Fibroblast of lung (primary cell): ENCODE measurements around the gene PRICKLE1. TPM values are rescaled to one million over a fixed set of nuclear protein-coding genes. Genes with fewer than 3 reads are reported as not detected.

Experiments
- DNase-seq, 2 donors: peaks; one replicate each; pipeline versions ENCODE4 v3.0.0 to v3.0.0-alpha.2; 2010; ENCODE audit warnings: low read depth in 2 of 2
- H2AFZ ChIP-seq: 2 replicates; pipeline ENCODE4 v1.5.1; 2012; ENCODE audit warnings: low read length, control low read depth, inconsistent platforms
- H3K27ac ChIP-seq: 2 replicates; pipeline ENCODE4 v1.5.1; 2011; ENCODE audit warnings: low read length, control low read depth; ENCODE audit not compliant: insufficient read depth
- H3K27me3 ChIP-seq: 2 replicates; pipeline ENCODE4 v1.5.1; 2011; ENCODE audit warnings: mild to moderate bottlenecking, low read length; ENCODE audit not compliant: control insufficient read depth, insufficient read depth
- H3K36me3 ChIP-seq: 2 replicates; pipeline ENCODE4 v1.5.1; 2011; ENCODE audit warnings: low read length; ENCODE audit not compliant: control insufficient read depth, insufficient read depth
- H3K4me1 ChIP-seq: 2 replicates; pipeline ENCODE4 v1.5.1; 2011; ENCODE audit warnings: low read length; ENCODE audit not compliant: control insufficient read depth, insufficient read depth; ENCODE audit errors: extremely low read depth
- H3K4me2 ChIP-seq: 2 replicates; pipeline ENCODE4 v1.5.1; 2011; ENCODE audit warnings: low read length, control low read depth; ENCODE audit not compliant: insufficient read depth; ENCODE audit errors: extremely low read depth
- H3K4me3 ChIP-seq, 4 experiments: fragments of 200-600 bp in 1 of 4; sonication (generic) in 1 of 4; replicated peaks in 1 of 4; 2 replicates each; pipeline ENCODE4 v1.5.1; 2011 to 2016; ENCODE audit warnings: low read length in 4 of 4, low read depth in 3 of 4, mild to moderate bottlenecking in 3 of 4, control low read depth in 2 of 4, inconsistent platforms in 1 of 4, mixed read lengths in 1 of 4; ENCODE audit not compliant: insufficient read depth in 1 of 4; ENCODE audit errors: control extremely low read depth in 1 of 4
- H3K79me2 ChIP-seq: 2 replicates; pipeline ENCODE4 v1.5.1; 2012; ENCODE audit warnings: mild to moderate bottlenecking, low read length, inconsistent platforms; ENCODE audit not compliant: control insufficient read depth, insufficient read depth
- H3K9ac ChIP-seq: 2 replicates; pipeline ENCODE4 v1.5.1; 2011; ENCODE audit warnings: mild to moderate bottlenecking, low read length, control low read depth; ENCODE audit not compliant: insufficient read depth
- H3K9me3 ChIP-seq: 2 replicates; pipeline ENCODE4 v1.5.1; 2012; ENCODE audit warnings: low read depth, low read length; ENCODE audit not compliant: control insufficient read depth, insufficient read depth
- H4K20me1 ChIP-seq: 2 replicates; pipeline ENCODE4 v1.5.1; 2011; ENCODE audit warnings: low read length; ENCODE audit not compliant: control insufficient read depth, insufficient read depth; ENCODE audit errors: extremely low read depth
- EZH2 ChIP-seq: IDR thresholded peaks from 2 replicates; pipeline ENCODE4 v1.5.1; 2012; ENCODE audit warnings: low read length, control low read depth, mild to moderate bottlenecking; ENCODE audit errors: missing control alignments
- polyA plus RNA-seq, 2 donors: library from polyadenylated mRNA; depleted of rRNA in 1 of 2; stranded (reverse) in 1 of 2; unstranded in 1 of 2; fragments of >200 nt; gene quantifications; 2 replicates each; pipeline ENCODE4 v1.2.1, GENCODE V29; 2011 to 2012; ENCODE audit warnings: missing spikeins in 1 of 2
- total RNA-seq: library from RNA; depleted of rRNA; stranded (reverse); fragments of >200 nt; gene quantifications from 2 replicates; pipeline ENCODE4 v1.2.1, GENCODE V29; 2014
- TF ChIP-seq, protein P1 (sequence below), 2 donors: IDR thresholded peaks in 1 of 2; conservative IDR thresholded peaks in 1 of 2; 1 replicate in 1 of 2; 2 replicates in 1 of 2; pipeline ENCODE4 v1.5.1; 2011 to 2012; ENCODE audit warnings: low read length in 2 of 2, control low read depth in 1 of 2, inconsistent platforms in 1 of 2, low read depth in 1 of 2, mild to moderate bottlenecking in 1 of 2

The PRICKLE1 gene
- total and polyA plus RNA-seq, 2 donors (not counting 1 experiment from before 2014, with no cell fraction given): 3.4 to 9.6 TPM

DNA sequence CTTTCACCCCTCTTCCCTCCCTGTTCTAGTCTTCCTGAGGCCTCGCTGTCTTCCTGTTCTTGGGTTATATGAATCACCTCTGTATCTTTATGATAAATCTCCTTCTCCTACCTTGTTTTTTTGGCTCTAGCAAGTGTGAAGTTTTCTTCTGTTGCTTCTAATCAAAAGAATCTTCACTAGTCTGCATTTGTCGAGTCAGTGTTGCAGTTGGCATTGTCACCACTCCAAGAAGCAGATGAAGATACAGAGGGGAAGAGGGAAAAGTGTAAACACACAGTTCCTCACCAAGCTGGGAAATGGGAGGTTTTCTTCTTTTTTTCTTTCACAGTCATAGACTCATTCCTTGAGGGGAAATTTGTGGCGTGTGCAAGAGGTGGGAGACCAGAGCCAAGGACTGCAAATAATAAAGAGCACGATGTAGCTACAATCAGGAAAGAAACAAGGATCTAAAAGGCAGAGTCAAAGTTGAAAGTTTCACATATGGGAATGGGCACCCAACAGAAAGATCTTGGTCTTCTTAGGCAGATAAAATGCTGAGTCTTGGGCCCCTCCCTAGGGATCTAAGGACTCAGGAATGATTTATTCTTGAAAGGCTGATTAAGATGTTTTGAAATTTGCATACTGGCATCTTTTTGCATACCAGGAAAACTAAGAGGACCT is 22.2 kb upstream of the PRICKLE1 start:
- H3K79me2 ChIP-seq: no peaks in the 10 kb centered on the region
- no peak overlapping the region for H2AFZ ChIP-seq
- H3K4me1 ChIP-seq: no peaks in the 10 kb centered on the region
- peak in 1 of 2 donors; percentile 10 for DNase-seq
- H3K9ac ChIP-seq: no peak overlapping the region
- no peaks in the 10 kb centered on the region for H4K20me1 ChIP-seq
- no peaks in the 10 kb centered on the region for H3K9me3 ChIP-seq
- TF ChIP-seq, protein P1, sequence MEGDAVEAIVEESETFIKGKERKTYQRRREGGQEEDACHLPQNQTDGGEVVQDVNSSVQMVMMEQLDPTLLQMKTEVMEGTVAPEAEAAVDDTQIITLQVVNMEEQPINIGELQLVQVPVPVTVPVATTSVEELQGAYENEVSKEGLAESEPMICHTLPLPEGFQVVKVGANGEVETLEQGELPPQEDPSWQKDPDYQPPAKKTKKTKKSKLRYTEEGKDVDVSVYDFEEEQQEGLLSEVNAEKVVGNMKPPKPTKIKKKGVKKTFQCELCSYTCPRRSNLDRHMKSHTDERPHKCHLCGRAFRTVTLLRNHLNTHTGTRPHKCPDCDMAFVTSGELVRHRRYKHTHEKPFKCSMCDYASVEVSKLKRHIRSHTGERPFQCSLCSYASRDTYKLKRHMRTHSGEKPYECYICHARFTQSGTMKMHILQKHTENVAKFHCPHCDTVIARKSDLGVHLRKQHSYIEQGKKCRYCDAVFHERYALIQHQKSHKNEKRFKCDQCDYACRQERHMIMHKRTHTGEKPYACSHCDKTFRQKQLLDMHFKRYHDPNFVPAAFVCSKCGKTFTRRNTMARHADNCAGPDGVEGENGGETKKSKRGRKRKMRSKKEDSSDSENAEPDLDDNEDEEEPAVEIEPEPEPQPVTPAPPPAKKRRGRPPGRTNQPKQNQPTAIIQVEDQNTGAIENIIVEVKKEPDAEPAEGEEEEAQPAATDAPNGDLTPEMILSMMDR (conservative IDR thresholded peaks at IDR 0.05 in 1 of 2, IDR thresholded peaks at IDR 0.05 in 1 of 2; ENCODE audit: low read depth in 1 of 2, low read length in 2 of 2): no peak
- no peak for TF ChIP-seq EZH2
- no peaks in the 10 kb centered on the region for H3K27me3 ChIP-seq
- no peak overlapping the region for H3K4me2 ChIP-seq
- H3K27ac ChIP-seq: no peak overlapping the region
- no peak overlapping the region for H3K4me3 ChIP-seq
- no peaks in the 10 kb centered on the region for H3K36me3 ChIP-seq

DNA sequence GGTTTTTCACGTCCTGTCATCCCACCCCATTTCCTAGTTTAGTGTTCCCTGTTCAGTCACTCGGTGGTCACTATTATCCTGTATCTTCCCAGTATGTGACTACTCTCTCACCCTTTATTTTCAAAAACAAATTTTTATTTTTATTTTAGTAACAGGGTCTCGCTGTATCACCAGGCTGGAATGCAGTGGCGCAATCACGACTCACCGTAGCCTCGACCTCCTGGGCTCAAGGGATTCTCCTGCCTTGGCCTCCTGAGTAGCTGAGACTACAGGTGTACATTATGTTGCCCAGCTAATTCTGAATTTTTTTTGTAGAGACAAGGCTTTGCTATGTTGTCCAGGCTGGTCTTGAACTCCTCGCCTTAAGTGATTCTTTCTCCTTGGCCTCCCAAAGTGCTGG is 20.1 kb upstream of the PRICKLE1 start:
- TF ChIP-seq, protein P1 (conservative IDR thresholded peaks at IDR 0.05 in 1 of 2, IDR thresholded peaks at IDR 0.05 in 1 of 2; ENCODE audit: low read depth in 1 of 2, low read length in 2 of 2): no peak
- TF ChIP-seq EZH2: no peak
- Histone ChIP-seq H2AFZ (no peak overlapping the region), H3K27me3 (no peaks in the 10 kb centered on the region), H3K4me1 (no peaks in the 10 kb centered on the region), H4K20me1 (no peaks in the 10 kb centered on the region), H3K9me3 (no peaks in the 10 kb centered on the region), H3K79me2 (no peaks in the 10 kb centered on the region), H3K27ac (no peak overlapping the region), H3K9ac (no peak overlapping the region), H3K4me2 (no peak overlapping the region), H3K36me3 (no peaks in the 10 kb centered on the region), H3K4me3 (no peak overlapping the region)
- DNase-seq: peak; percentile 23 to 29

DNA sequence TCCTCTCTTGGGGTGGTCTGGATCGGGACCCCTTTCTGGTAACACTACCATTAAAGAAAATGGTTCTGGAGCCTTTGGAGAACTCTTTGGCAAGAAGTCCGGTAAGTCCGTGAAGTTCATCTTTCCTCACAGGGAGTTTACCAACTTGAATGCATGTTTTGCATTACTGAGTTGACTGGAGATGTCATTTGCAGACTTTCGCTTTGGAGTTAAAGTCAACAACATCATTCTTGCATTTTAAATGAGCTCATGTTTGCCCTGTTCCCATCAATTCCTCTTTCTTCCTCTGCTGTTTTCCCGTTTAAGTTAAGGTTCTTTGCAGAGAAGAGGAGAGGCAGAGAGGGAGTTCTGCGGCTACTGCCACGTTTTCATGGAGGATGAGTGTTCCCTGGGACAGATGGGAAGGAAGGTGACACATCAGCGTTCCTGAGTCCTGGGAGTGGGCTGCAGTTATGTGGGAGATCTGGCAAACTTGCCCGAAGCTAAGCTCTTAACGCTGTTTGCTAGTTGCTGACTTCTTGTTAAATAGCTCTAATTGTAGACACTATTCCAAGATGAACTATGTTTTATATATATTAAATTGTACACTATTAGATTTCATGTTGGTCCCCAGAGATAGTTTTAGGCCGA is 18.8 kb upstream of the PRICKLE1 start:
- no peak overlapping the region for H3K9ac ChIP-seq

More for the DNA sequence above, 18.8 kb upstream of the PRICKLE1 start:
- Histone ChIP-seq H3K4me1 (no peaks in the 10 kb centered on the region), H3K27me3 (no peaks in the 10 kb centered on the region), H3K79me2 (no peaks in the 10 kb centered on the region), H3K4me2 (no peak overlapping the region), H3K36me3 (no peaks in the 10 kb centered on the region), H4K20me1 (no peaks in the 10 kb centered on the region), H2AFZ (no peak overlapping the region), H3K9me3 (no peaks in the 10 kb centered on the region), H3K4me3 (no peak overlapping the region), H3K27ac (no peak overlapping the region)
- no peak for DNase-seq
- TF ChIP-seq EZH2: no peak
- TF ChIP-seq, protein P1 (conservative IDR thresholded peaks at IDR 0.05 in 1 of 2, IDR thresholded peaks at IDR 0.05 in 1 of 2; ENCODE audit: low read depth in 1 of 2, low read length in 2 of 2): no peak
